ENCODE results near the gene ETFA. TPM values are rescaled to one million over a fixed set of nuclear protein-coding genes. Genes with fewer than 3 reads are reported as not detected.

Gene ETFA
- total RNA-seq, 1 donor from 2014 or later: 157 TPM

DNA sequence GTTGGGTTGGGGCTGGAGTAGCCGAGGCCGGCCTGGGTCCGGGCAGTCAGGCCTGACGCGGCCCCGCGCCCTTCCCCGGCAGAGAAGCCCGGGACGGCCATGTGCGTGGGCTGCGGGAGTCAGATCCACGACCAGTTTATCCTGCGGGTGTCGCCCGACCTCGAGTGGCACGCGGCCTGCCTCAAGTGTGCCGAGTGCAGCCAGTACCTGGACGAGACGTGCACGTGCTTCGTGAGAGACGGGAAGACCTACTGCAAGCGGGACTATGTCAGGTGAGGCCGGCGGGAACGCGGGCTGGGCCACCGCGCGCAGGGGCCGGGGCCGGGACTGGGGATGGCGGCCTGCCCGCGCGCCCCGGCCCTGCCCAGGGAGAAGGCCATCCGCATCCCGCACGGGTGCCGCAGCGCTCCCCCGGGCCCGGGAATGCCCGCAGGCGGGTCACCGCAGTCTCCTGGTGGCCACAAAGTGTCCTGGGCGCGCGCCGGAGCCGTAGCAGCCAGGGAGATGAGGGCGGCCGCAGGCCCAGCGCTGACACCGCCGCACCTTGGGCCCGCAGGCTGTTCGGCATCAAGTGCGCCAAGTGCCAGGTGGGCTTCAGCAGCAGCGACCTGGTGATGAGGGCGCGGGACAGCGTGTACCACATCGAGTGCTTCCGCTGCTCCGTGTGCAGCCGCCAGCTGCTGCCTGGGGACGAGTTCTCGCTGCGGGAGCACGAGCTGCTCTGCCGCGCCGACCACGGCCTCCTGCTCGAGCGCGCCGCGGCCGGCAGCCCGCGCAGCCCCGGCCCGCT is 26.6 kb upstream of the ETFA start:
- intact Hi-C loops (cut with micrococcal nuclease): loop anchor here (2.0 kb wide), 2 partner anchors 27 to 103 kb away; partner anchors contain the start of gene ETFA
- no peak overlapping the region for H3K27ac Mint-ChIP-seq
- H3K36me3 Mint-ChIP-seq (ENCODE audit: low read depth): peaks cover 24% of the 10 kb centered on the region
- H3K4me1 Mint-ChIP-seq (ENCODE audit: low read depth): peaks cover 39% of the 10 kb centered on the region
- no peaks in the 10 kb centered on the region for H3K9me3 Mint-ChIP-seq
- peak overlapping the region; percentile 76 for H3K4me3 Mint-ChIP-seq (ENCODE audit: low read depth)
- no peak for DNase-seq (ENCODE audit: low spot score)
- peaks cover 59% of the 10 kb centered on the region for H3K27me3 Mint-ChIP-seq (ENCODE audit: low read depth)

DNA sequence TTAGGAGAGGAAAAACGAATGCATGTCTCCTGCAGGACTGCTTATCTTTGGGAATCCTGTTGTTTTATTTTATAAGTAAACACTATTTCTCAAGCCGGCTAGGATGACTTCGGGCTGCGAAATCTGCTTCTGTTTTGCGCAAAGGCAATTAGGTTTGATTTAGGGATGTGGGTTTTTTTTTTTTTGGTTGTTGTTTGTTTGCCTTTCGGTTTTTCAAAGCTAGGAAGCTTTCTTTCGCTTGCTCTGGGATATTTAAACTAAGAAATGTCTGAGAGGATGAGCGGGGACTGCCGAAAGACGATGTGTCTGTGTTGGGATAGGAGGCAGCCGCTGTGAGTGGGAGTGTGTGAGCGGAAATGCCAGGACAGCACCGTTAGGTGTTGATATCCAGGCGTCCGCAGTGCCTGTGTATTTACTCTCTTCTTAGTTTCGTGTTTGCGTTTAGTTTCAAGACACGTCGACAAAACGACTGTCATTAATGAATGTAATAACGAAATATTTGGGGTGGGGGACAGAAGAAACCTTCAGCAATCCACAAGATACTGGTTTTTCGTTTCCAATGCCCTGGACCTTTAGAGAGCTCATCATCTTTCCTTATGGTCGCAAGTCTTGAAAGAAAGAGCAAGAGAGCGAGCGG is 25.9 kb upstream of the ETFA start:
- peak overlapping the region; percentile 62 for H3K27ac Mint-ChIP-seq
- no peak for DNase-seq (ENCODE audit: low spot score)
- peak overlapping the region; percentile 76 for H3K4me3 Mint-ChIP-seq (ENCODE audit: low read depth)
- H3K4me1 Mint-ChIP-seq (ENCODE audit: low read depth): peaks cover 39% of the 10 kb centered on the region
- H3K27me3 Mint-ChIP-seq (ENCODE audit: low read depth): peaks cover 60% of the 10 kb centered on the region
- peaks cover 24% of the 10 kb centered on the region for H3K36me3 Mint-ChIP-seq (ENCODE audit: low read depth)
- no peaks in the 10 kb centered on the region for H3K9me3 Mint-ChIP-seq
- intact Hi-C loops (cut with micrococcal nuclease): loop anchor here (2.0 kb wide), 2 partner anchors 26 to 102 kb away; partner anchors contain the start of gene ETFA

- H3K36me3 Mint-ChIP-seq (ENCODE audit: low read depth): peaks cover 17% of the 10 kb centered on the region
- peak; percentile 74 for DNase-seq (ENCODE audit: low spot score)
- H3K4me3 Mint-ChIP-seq (ENCODE audit: low read depth): peak within 1 kb of the TSS; percentile 85
- no peaks in the 10 kb centered on the region for H3K9me3 Mint-ChIP-seq
- peaks cover 35% of the 10 kb centered on the region for H3K4me1 Mint-ChIP-seq (ENCODE audit: low read depth)
- H3K27ac Mint-ChIP-seq: peak within 1 kb of the TSS; percentile 67
- peaks cover 52% of the 10 kb centered on the region for H3K27me3 Mint-ChIP-seq (ENCODE audit: low read depth)
- intact Hi-C loops (cut with micrococcal nuclease): loop anchor here (2.0 kb wide), 2 partner anchors 26 to 102 kb away; partner anchors contain the start of gene ETFA
Measured at GRCh38 chr15:76336254-76337058, 25.2 kb upstream of the ETFA start, which contains the start of gene ISL2. Gene ISL2 (plus strand): TSS chr15:76336773. CDS start chr15:76336884, 111 bp downstream.

- Mint-ChIP-seq H3K27ac (peak overlapping the region; percentile 67), H3K4me3 (ENCODE audit: low read depth) (peak overlapping the region; percentile 85), H3K9me3 (no peaks in the 10 kb centered on the region), H3K36me3 (ENCODE audit: low read depth) (peaks cover 16% of the 10 kb centered on the region), H3K27me3 (ENCODE audit: low read depth) (peaks cover 53% of the 10 kb centered on the region), H3K4me1 (ENCODE audit: low read depth) (peaks cover 33% of the 10 kb centered on the region)
- DNase-seq (ENCODE audit: low spot score): no peak
- intact Hi-C loops (cut with micrococcal nuclease): loop anchor here (2.0 kb wide), 2 partner anchors 25 to 101 kb away; partner anchors contain the start of gene ETFA
Measured at GRCh38 chr15:76335307-76336253, 24.3 kb upstream of the ETFA start.

- peaks cover 25% of the 10 kb centered on the region for H3K4me1 Mint-ChIP-seq (ENCODE audit: low read depth)
- intact Hi-C loops (cut with micrococcal nuclease): loop anchor here (5.0 kb wide), 1 partner anchor 142 kb away; no protein-coding TSS in a partner anchor
- DNase-seq (ENCODE audit: low spot score): no peak
- H3K36me3 Mint-ChIP-seq (ENCODE audit: low read depth): peaks cover 9% of the 10 kb centered on the region
- peaks cover 51% of the 10 kb centered on the region for H3K27me3 Mint-ChIP-seq (ENCODE audit: low read depth)
- H3K4me3 Mint-ChIP-seq (ENCODE audit: low read depth): peak overlapping the region; percentile 37
- H3K9me3 Mint-ChIP-seq: no peaks in the 10 kb centered on the region
- H3K27ac Mint-ChIP-seq: no peak overlapping the region
Measured at GRCh38 chr15:76334438-76335306, 23.4 kb upstream of the ETFA start.

- Mint-ChIP-seq H3K27ac (no peak overlapping the region), H3K9me3 (no peaks in the 10 kb centered on the region), H3K27me3 (ENCODE audit: low read depth) (peaks cover 51% of the 10 kb centered on the region), H3K36me3 (ENCODE audit: low read depth) (peaks cover 9% of the 10 kb centered on the region), H3K4me3 (ENCODE audit: low read depth) (no peak overlapping the region), H3K4me1 (ENCODE audit: low read depth) (peaks cover 22% of the 10 kb centered on the region)
- intact Hi-C loops (cut with micrococcal nuclease): loop anchor here (5.0 kb wide), 1 partner anchor 142 kb away; no protein-coding TSS in a partner anchor
- DNase-seq (ENCODE audit: low spot score): no peak
Measured at GRCh38 chr15:76333720-76334437, 22.6 kb upstream of the ETFA start.

- H3K4me1 Mint-ChIP-seq (ENCODE audit: low read depth): peaks cover 18% of the 10 kb centered on the region
- no peak overlapping the region for H3K27ac Mint-ChIP-seq
- DNase-seq (ENCODE audit: low spot score): no peak
- peaks cover 3% of the 10 kb centered on the region for H3K36me3 Mint-ChIP-seq (ENCODE audit: low read depth)
- intact Hi-C loops (cut with micrococcal nuclease): loop anchor here (5.0 kb wide), 1 partner anchor 141 kb away; no protein-coding TSS in a partner anchor
- H3K9me3 Mint-ChIP-seq: no peaks in the 10 kb centered on the region
- peaks cover 48% of the 10 kb centered on the region for H3K27me3 Mint-ChIP-seq (ENCODE audit: low read depth)
- H3K4me3 Mint-ChIP-seq (ENCODE audit: low read depth): no peak overlapping the region
Measured at GRCh38 chr15:76333309-76333708, 22.0 kb upstream of the ETFA start.

DNA sequence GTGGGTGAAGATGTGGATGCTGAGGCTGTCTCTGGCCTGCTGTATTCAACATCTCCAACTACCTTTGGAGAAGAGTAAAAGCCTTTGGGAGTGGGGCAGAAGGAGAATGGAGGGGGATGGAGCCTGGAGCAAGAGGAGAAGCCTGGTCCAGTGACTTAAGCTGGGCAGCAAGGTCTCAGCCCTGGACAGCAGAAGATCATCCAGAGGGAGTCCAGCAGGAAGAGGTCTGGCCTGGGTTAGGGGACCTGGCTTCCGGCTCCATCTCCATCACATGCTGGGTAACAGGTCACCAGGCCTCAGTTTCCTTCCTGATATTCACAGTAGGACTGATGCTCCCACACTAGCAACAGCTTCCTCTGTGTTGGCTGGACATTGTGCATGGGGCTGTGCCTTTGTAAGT is 21.5 kb upstream of the ETFA start:
- H3K36me3 Mint-ChIP-seq (ENCODE audit: low read depth): peaks cover 3% of the 10 kb centered on the region
- peaks cover 51% of the 10 kb centered on the region for H3K27me3 Mint-ChIP-seq (ENCODE audit: low read depth)
- H3K27ac Mint-ChIP-seq: no peak overlapping the region
- peaks cover 18% of the 10 kb centered on the region for H3K4me1 Mint-ChIP-seq (ENCODE audit: low read depth)
- H3K4me3 Mint-ChIP-seq (ENCODE audit: low read depth): no peak overlapping the region
- intact Hi-C loops (cut with micrococcal nuclease): loop anchor here (5.0 kb wide), 1 partner anchor 140 kb away; no protein-coding TSS in a partner anchor
- DNase-seq (ENCODE audit: low spot score): no peak
- no peaks in the 10 kb centered on the region for H3K9me3 Mint-ChIP-seq

DNA sequence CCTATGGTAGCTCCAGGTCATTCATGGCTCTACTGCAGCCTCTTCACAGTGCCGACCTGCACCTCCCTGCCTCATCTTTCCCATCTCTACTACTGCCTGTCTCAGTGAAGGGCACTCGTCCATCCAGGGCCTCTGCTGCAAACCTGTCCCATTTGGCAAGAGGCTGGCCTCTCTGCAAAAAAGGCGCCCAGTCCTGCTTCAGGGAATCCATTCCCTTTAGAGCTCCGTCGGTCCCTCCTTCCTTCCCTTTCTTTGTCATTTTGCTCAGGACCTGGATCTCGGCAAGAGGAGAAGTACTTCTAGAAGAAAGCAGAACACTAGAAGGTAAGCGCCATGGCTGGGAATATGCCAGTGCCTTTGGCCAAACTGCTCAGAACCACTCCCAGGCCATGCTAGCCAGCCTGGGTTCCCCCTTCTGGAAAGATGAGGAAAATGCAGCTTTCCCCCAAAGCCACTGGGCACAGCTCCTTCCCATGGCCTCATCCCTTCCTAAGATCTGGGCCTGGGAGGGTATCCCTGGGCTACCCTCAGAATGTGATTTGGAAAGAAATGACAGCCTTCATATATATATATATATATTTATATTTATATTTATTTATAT is 18.9 kb upstream of the ETFA start:
- no peak for DNase-seq (ENCODE audit: low spot score)
- Mint-ChIP-seq H3K4me1 (ENCODE audit: low read depth) (peaks cover under 1% of the 10 kb centered on the region), H3K36me3 (ENCODE audit: low read depth) (no peaks in the 10 kb centered on the region), H3K4me3 (ENCODE audit: low read depth) (no peak overlapping the region), H3K27ac (no peak overlapping the region), H3K27me3 (ENCODE audit: low read depth) (peaks cover 45% of the 10 kb centered on the region), H3K9me3 (no peaks in the 10 kb centered on the region)
- intact Hi-C loops (cut with micrococcal nuclease): loop anchor here (5.0 kb wide), 1 partner anchor 138 kb away; no protein-coding TSS in a partner anchor

DNA sequence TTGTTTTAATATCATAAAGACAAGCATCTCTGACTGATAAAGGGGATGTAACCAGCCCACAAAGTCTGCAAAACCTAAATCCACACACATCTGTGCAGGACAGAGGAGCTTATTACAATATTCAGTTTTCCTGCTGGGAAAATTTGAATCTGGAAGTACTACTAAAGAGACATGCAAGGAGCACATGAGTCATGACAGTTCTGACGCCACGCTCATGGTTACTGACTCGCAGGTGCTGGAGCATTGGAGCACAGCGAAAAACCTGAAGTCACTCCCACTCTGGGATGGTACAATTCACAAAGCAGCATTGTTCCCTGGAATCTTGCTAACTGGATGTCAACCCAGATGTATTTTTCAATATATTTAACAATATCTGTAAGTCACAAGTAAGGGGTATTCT is 17.7 kb upstream of the ETFA start:
- no peak for DNase-seq (ENCODE audit: low spot score)
- intact Hi-C loops (cut with micrococcal nuclease): no loop called here
- H3K4me3 Mint-ChIP-seq (ENCODE audit: low read depth): no peak overlapping the region
- no peak overlapping the region for H3K27ac Mint-ChIP-seq
- no peaks in the 10 kb centered on the region for H3K4me1 Mint-ChIP-seq (ENCODE audit: low read depth)
- no peaks in the 10 kb centered on the region for H3K9me3 Mint-ChIP-seq
- H3K27me3 Mint-ChIP-seq (ENCODE audit: low read depth): peaks cover 42% of the 10 kb centered on the region
- H3K36me3 Mint-ChIP-seq (ENCODE audit: low read depth): no peaks in the 10 kb centered on the region
